Jurkat, Clone E6-1 (cell line): ENCODE data around the gene LTF.

Source experiments
- DNase-seq: peaks from one replicate; pipeline ENCODE4 v3.0.0-alpha.2; 2011; ENCODE audit warnings: low read depth, low spot score
- H3K4me3 ChIP-seq: 2 replicates; pipeline ENCODE4 v1.5.1; 2011; ENCODE audit warnings: mild to moderate bottlenecking, low read length, control low read depth, moderate library complexity

Gene LTF

DNA sequence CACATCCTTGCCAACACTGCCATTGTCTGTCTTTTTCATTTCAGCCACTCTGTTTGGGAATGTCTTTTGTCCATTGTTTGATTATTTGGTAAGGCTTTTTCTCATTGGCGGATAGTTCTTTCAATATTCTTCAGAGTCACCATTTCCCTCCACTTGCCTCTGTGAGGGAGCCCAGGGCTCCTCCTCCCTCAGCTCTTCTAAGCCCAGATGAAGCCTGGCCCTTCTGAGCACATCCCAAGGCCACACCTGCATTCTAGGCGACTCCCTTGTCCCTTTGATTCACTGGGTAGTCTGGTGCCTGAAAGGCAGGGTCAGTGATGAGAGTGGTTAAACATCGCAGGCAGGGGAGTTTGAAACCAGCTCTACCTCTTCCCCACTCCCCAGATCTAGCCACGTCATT is 12.4 kb upstream of the LTF start:
- no peak overlapping the region for H3K4me3 ChIP-seq
- DNase-seq, result no peak

DNA sequence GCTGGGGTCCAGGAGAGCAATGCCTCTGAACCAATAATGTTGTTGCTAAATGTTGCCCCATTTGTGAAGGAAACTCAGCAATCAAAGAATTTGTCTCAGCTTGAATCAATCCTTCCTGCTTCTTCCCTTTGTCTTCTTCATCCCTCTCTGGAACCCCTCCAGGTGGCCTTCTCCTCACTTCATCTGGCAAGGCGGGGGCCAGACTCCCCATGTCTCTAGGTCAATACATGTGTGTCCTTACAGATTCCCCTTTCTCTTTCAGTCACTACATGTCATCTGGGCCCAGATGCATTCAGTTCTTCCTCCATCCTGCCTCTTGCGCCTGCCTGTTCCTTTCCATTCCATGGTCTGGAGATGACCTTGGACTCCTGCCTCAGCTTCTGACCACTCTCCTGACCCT is 8.0 kb upstream of the LTF start:
- H3K4me3 ChIP-seq, result no peak overlapping the region
- no peak for DNase-seq

DNA sequence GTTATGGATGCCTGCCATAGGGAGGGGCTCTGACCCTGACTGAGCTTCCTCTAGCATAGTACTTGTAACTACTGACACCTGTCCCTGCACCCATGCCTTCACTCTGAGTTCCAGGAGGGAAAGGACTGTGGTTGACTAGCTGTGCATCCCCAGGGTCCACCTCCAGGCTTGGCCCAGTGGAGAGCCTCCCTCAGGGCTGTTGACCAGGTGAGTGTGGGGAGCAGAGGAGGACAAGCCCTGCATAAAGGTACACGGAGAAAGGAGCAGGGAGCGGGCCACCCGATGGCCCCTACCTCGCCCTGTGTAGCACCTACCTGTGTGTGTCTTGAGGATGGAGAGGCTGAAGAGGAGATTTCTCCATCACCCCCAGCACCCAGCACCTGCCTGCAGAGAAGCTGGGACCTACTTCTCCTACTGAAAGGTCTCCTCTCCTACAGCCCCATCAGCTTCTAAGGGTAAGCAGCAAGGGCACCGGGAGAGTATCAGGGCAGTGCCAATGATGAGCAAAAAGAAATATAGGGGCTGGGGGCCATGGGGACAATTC is 6.7 kb upstream of the LTF start:
- DNase-seq, result no peak
- H3K4me3 ChIP-seq, result no peak overlapping the region

DNA sequence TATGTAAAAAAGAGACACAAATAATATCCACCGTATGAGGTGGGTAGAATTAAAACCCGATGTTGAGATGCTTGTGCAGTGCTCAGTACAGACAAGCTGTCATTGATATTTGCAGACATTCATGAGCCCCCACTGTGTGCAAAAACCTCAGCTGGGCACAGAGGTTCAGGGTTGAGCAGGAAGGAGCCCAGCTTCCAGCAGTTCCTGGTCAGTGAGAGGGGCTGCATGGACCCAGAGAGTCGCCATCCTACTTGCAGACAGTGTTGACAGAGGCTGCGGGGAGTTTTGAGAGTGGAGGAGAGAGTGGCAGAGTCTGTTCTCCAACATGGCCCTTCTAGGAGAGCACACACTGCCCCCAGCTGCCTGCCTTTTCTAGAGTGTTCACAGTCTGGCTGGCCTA is 6.1 kb upstream of the LTF start:
- no peak overlapping the region for H3K4me3 ChIP-seq
- no peak for DNase-seq

DNA sequence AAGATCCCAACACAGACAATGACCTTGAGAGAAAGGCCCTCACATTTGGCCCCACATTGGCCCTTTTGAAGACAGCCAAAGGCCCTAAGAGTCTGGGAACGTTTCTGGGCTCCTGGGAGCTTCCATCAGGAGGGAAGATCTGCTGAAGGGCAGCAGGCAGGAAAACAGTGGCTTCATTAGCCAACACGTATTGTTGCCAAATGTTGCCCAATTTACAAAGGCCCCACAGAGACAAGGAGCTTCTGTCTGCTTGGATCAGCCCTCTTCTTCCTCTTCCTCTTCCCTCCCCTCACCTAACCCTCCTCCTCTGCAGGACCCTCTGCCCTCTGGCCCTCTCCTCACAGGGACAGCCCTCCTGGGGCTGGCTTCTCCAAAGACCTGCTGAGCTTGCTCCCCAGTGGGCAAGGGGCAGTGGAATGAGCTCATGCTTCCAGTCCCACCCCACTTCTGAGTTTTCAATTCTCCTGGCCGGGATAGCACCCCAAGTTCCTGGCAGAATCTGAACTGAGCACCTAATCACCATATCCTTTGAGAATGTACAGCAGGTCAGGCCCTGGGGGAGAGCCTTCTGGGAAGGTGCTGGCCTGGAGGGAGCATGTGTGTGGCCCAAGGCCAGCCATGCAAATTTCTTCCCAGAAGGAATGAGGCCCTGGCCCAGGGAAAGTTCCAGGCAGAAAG is 5.1 kb upstream of the LTF start:
- H3K4me3 ChIP-seq, result no peak overlapping the region
- DNase-seq, result no peak

DNA sequence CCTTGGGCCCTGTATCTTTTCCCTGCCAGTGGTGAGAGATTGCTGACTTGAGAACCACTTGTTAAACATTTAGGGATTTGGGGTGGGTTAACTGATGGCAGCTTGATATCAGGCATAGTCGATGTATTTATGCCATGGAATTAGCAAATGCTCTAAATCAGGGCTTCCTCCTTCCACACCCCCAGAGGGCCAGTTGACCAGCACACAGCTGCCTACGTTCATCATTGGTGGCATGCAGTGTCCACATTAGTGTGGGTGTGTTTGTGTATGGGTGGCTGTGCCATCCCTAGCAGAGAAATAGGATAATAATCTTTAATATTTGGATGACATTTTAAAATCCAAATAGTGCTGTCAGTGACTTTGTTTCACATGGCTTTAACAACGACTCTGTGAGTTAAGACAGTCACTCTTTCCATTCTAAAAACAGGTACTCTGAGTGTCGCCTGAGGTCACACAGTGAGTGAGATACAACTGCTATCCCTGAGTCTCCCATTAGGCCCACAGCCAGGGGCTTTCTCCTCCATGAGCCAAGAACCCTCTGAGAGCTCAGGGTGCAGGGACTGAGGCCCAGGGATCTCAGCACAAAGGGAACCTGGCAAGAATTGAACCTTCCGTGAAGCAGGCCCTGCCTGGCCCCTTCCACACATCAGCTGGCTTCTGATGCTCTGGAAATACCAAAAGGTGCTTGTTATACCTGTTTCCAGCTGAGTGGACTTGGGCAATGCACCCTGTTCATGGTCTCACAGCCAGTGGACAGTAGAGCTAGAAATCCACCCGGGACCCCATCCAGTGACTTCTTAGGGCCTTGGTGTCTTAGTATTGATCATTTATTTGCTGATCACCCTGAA is 4.3 kb upstream of the LTF start:
- no peak overlapping the region for H3K4me3 ChIP-seq
- no peak for DNase-seq

DNA sequence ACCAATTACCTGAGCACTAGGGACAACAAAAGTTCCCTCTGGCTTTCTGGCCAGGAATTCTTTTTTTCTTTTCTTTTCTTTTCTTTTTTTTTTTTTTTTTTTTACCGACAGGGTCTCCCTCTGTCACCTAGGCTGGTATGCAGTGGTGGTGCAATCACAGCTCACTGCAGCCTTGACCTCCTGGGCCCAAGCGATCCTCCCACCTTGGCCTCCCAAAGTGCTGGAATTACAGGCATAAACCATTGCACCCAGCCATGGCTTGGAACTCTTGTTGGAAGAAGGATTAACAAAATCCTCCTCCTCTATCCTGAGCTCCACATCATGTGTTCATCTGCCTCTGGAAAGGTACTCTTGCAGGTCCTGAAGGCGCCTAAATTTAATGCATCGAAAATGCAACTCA is 2.9 kb upstream of the LTF start:
- no peak for DNase-seq
- H3K4me3 ChIP-seq, result no peak overlapping the region

DNA sequence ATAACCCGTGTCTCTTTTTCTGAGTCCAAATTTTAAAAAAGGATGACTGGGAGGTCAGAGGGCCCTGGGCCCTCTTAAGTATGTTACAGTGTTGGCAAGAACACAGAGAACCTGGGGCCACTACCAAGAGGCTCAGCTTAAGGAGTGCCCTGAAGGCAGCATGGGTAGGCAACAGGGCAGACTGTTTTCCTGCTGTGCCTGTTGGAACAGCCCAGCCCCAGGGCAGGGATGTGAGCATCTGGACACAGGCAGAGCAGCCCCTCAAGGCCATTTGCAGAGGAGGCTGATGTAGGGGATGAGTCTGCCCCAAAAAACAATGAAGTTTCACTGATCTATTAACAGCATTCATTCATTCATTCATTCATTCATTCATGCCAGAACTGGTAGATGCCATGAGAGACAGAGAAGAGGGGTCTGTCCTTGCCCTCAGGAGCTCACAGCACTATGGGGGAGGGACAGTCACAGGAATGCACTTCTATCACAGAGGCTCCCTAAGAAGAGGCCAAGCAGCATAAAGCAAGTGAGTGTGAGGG is 2.2 kb upstream of the LTF start:
- H3K4me3 ChIP-seq, result no peak overlapping the region
- DNase-seq, result no peak

DNA sequence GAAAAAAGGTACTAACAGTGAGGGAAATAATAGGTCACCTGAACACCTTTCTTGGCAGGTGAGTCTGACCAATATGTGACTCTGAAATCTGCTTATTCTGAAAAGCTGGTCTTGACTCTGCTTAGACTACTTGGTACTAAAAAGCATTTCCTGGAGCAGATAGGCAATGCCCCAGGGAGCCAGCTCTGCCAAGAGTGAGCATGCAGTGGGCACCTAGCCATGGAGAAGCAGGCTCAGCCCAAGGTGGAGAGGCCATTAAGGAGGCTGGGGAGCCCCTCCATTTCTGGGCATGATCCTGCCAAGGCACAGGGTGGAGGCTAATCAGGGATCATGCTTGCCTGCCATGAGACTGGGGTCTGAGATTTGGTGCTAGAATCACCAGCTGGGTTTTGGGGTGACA is 1.6 kb upstream of the LTF start:
- no peak overlapping the region for H3K4me3 ChIP-seq
- DNase-seq, result no peak

DNA sequence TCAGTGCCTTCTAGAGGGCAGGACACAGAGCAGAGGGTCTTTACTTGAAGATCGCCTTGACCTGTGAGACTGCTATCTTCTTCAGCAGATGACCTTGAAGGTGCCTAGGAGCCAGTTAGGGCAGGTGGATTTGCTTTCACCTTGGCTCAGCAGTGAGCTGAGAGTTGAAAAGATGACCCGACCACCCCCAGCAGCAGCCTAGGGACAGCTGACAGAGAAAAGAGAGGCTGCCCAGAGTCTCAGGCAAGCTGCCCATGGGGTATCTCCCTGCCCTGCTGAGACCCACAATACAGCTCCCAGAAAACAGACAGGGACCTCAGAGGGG is 453 bp upstream of the LTF start:
- H3K4me3 ChIP-seq, result no peak overlapping the region
- no peak for DNase-seq

DNA sequence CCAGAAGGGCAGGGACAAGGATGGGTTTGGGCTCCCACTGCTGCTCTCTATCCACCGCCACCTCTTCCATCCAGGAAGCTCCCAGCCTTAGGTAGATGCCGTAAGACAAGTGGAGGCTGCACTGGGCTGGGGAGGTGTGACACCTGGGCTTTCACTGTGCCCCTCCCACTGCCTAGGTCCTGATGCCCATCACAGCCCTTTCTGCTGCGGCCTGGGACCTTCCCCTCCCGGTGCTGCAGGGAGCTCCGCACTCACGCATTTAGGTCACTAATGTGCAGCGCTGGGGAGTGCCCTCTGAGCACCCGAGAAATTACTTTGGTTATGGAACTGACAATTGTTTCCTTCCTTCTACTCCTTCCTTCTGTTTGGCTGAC is 850 bp downstream of the LTF start:
- no peak overlapping the region for H3K4me3 ChIP-seq

DNA sequence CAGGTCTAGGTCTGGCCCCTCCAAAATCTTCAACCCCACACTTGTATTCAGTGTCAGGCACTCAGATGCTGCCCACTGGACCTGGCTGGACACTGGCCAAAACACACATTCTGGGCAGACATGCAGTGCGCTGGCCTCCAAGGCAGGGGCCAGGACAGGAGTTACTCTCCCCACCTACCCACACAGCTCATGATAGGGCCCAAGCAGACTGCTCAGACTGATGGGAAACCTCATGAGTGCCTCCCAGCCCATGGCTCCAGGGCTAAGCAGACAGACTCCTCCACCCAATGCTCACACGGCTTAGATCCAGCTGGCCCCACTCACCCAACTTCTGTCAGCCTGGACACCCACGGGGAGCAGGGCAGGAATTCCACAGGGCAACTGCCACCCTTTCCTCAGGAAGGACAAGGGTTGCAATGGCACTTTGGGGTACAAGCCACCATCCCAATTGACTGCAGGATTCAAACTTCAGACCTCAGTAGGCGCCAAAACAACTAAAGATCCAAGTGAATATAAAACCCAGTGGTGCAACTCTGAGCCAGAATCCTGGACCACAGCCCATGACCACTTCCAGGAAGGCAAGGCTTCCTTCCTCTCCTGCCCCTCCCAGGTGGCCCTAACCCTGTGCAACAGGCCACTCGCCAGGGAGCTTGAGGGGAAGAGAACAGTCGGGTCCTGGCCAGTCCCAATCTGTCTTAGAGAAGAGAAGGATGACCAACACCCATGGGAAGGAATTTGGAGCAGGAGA is 1.4 kb downstream of the LTF start:
- no peak for DNase-seq
- no peak overlapping the region for H3K4me3 ChIP-seq

More for the DNA sequence above, 850 bp downstream of the LTF start:
- no peak for DNase-seq

DNA sequence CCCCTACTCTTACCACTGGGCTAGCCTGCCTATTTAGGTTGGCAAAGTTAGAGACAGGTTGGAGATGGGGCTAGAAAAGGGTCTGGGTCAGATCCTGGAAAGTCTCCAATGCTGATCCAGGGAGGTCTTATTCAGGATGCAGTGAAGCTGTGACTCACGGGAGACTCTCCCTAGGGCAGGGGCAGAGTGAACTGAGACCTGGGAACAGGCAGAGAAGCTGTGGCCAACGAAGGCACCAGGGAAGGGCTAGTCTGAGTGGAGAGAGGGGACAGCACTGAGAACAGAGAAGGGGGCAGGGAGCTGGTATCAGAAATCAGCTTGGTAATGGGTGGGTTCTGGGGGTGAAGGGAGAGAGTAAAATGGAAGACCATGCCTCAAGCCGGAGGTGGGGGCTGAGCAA is 2.2 kb downstream of the LTF start:
- DNase-seq, result no peak
- no peak overlapping the region for H3K4me3 ChIP-seq

DNA sequence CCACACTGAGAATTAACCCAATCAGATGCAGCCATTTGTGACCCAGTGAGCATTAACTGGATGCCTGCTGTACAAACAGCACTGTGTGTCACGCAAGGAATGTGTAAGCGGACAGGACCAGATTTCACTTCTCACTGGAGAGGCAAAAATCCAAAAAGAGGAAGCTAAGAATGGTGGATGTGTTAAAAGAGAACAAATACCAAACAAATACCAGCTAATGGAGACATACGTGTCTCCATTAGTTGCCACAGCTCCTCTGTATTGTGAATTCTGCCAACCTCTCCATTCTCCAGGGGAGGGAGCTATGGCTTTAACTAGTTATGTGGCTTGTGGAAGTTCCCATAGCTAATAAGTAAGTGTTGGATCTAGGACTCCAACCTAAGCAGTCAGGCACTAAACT is 2.6 kb downstream of the LTF start:
- no peak for DNase-seq
- H3K4me3 ChIP-seq, result no peak overlapping the region

DNA sequence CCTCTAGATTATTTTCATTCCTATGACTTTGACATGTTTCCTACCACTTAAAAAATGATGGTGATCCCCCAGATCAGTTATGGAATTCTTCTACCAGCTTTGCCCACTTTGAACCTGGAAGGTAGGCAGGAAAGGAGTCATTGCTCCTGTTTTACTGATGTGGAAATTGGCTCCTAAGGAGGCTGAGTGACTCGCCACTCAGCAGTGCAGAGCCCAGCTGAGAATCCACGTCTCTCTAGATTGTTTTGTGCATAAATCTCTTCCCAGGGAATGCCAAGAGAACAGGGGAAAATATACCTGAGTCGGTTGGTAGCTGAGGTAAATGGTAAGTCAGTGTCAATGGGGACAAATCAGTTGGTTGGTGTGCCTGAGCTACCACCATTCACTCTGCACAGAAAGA is 4.7 kb downstream of the LTF start:
- no peak for DNase-seq
- H3K4me3 ChIP-seq, result no peak overlapping the region

DNA sequence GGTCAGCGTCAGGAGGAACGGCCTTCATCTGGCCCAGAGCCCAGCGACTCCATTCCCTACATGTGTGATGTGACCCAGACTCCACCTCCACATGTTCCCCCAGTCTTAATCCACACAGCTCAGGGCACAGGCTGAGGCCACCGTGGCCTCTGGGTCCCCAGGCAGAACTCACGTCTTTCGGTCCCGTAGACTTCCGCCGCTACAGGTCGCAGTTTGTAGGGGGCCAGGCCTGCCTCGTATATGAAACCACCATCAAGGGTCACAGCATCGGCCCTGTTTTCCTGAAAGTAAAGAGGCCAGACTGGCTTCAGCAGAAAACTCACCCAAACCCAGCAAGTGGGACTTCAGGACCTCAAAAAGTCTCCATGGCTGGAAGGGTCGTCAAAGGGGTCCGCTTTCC is 8.6 kb downstream of the LTF start:
- DNase-seq, result no peak
- H3K4me3 ChIP-seq, result no peak overlapping the region

DNA sequence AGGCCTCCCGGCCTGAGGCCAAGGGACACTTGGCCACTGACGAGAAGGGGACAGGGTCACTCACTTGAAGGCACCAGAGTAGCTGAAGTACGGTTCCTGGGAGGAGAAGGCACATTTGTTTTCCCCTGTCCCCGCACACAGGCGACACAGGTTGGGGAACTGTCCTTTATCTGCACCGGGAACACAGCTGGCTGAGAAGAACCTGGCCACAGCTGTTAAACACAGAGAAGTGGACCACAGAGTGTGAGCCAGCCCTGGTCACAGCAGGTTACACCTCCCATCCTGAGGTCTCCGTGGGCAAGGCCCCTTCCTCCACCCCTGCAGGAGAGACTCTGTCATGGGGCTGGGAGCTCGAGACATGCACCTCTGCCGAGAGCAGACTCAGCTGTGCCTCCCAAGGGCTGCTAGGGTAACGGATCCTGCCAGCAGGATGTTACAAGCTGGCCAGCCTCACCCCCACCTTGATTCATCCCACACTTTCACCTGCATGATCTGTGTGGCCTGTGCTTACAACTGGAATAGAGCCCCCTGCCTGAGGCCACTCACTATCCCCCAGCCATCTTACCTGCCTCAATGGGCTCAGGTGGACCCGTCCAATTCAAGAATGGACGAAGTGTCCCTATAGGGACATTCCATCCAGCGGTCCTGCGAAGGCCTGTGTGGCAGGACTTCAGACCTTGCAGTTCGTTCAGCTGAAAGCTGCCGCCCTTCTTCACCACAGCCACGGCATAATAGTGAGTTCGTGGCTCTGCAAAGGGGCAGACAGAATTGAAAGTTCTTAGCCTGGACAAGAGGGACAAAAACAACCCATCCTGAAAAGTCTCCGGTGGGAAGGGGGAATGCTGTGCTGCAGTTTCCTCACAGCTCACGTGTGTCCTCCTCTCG is 9.2 kb downstream of the LTF start:
- DNase-seq, result no peak
- no peak overlapping the region for H3K4me3 ChIP-seq

DNA sequence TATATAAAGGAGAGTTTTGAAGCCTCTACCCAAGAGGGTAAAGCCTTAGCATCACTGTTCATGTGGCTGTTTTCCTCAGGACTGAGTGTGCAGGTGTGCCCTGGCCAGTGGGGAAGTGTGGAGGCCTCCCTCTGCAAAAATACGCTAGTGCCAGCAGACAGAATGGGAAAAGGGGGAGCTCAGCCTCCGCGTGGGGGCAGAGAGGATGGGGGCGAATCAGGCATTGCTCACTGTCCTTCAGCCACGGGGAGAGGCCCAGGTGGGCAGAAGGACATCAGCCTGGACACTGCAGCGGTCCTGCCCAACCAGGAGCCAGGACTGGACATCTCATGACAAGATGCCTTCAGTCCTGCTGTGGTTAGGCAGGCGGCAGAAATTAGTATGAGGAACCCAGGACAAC is 10.1 kb downstream of the LTF start:
- DNase-seq, result no peak

DNA sequence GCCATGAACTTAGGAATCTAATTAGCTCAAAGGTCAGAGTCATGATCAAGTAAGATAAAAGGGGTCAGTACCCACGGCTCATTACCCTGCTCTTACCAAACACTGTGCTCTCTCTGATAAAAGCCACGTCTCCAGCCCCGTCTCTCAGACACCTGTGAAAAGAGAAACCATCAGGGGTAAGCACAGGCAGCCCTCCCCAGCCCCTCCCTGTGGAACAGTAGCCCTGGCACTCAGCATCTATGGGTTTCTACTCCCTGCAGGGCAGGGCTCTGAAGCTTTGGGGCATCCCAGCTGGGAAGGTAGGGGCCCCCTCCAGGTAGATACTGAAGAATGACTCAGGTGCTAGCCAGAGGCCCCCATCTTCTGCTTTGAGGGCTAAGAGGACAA is 10.5 kb downstream of the LTF start:
- DNase-seq, result no peak
- no peak overlapping the region for H3K4me3 ChIP-seq

More for the DNA sequence above, 10.1 kb downstream of the LTF start:
- no peak overlapping the region for H3K4me3 ChIP-seq
